Measurements from ENCODE around the gene ZNF3. TPM values are rescaled to one million over a fixed set of nuclear protein-coding genes. Genes with fewer than 3 reads are reported as not detected.
A peak's percentile ranks its signal among the peaks of the same experiment; 100 is the strongest.

Gene ZNF3
- polyA plus RNA-seq, 6 donors from 2014 or later = 14.6 to 34.4 (median 21.8) TPM

DNA sequence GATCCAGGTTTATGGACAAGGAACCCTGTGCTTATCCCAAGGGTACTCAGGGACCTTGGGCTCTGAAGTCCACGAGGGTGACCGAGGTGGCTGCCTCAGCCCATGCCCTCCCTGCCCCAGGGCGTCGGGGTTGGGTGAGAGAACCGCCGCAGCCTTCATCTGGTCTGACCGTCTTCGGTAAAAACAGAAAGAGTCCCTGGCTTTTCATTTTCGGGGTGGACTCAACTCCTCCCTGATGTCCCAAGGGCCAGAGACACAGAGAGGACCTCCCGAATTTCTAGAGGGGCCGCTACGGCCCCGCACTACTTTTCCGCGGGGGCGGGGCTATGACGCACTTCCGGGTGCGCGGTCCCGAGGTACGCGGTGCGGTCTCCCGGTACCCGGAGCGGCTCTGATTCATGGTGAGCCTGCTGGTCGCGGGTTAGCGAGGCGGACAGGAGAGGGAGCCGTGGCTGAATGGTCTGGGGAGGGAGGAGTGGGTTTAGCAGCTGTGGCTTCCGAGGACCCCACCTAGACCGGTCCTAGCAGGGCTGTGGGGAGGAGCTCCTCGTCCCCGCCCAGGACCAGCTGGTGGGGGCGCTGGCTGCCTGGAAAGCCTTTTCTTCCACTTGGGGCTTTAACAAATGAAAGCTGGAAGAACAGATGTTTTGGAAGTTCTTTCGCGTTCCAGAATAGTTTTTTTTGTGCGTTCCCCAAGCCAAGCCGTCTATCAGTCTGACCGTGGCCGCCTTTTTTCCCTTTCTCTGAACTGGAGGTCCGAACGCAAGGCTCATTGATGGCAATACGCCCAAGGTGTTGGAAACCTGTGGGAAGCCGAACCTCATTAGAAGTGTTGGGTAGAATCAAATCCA is 31.9 kb downstream of the ZNF3 start, which contains the start of gene ZSCAN21:
Gene ZSCAN21 (plus strand): TSS at position 334 of the 851 bp plus-strand sequence. CDS start 7,233 bp downstream, outside the sequence.
- H3K27ac Mint-ChIP-seq = peak within 1 kb of the TSS; percentile 94 to 99 (median 98)
- H3K4me3 Mint-ChIP-seq = peak within 1 kb of the TSS; percentile 84 to 99 (median 96)
- H3K9me3 Mint-ChIP-seq = no peaks in the 10 kb centered on the region
- DNase-seq = peak; percentile 83
- no peaks in the 10 kb centered on the region for H3K27me3 Mint-ChIP-seq
- H3K4me1 Mint-ChIP-seq = peaks cover 13 to 21% (median 19%) of the 10 kb centered on the region in 3 donors
- H3K36me3 Mint-ChIP-seq = no peaks in the 10 kb centered on the region
- peak; percentile 89 to 92 for ATAC-seq (ENCODE audit: low read depth in 2 of 2)

DNA sequence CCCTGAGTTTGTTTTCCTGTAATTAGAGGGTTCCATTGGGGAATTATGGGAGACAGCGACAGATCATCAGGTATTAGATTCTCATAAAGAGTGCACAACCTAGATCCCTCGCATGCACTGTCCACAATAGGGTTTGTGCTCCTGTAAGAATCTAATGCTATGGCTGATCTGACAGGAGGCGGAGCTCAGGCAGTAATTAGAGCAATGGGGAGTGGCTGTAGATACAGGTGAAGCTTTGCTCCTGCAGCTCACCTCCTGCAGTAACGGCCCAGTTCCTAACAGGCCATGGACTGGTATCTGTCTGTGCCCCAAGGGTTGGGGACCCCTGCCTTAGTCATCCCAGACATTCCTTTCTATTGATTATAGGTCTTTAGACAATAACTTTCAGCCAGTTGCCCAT is 32.8 kb downstream of the ZNF3 start:
- ATAC-seq (ENCODE audit: low read depth in 2 of 2) = no peak
- Mint-ChIP-seq H3K27ac (peak overlapping the region; percentile 50 to 98 (median 80)), H3K9me3 (no peaks in the 10 kb centered on the region), H3K4me1 (peaks cover 15 to 22% (median 20%) of the 10 kb centered on the region in 3 donors), H3K36me3 (no peaks in the 10 kb centered on the region), H3K4me3 (peak overlapping the region; percentile 17 to 99 (median 85)), H3K27me3 (no peaks in the 10 kb centered on the region)
- DNase-seq = no peak

DNA sequence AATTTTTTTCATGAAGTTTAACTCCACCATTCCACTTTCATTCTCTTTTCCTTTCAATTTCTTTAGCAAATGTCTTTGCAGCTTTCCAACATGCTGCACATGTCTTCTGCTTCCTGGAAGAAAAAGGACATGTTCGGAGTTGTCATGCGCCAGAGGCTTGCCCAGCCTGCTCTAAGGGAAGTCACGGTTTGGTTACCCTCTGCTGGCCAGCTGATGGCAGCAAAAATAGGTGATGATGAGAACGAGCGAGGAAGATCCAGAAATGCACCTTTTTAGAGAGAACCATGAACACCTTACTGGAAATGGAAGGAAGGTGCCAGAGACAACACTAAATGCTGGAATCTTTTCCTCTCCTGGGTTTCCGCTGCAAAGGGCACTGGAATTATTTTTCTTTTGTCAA is 36.8 kb downstream of the ZNF3 start:
- DNase-seq (no peak), ATAC-seq (ENCODE audit: low read depth in 2 of 2) (no peak)
- Mint-ChIP-seq H3K9me3 (no peaks in the 10 kb centered on the region), H3K4me1 (peaks cover 11 to 23% (median 19%) of the 10 kb centered on the region in 3 donors), H3K36me3 (no peaks in the 10 kb centered on the region), H3K27ac (peak overlapping the region in 1 of 6 donors; percentile 52), H3K4me3 (peak overlapping the region in 3 of 8 donors; percentile 11 to 58 (median 20)), H3K27me3 (no peaks in the 10 kb centered on the region)

DNA sequence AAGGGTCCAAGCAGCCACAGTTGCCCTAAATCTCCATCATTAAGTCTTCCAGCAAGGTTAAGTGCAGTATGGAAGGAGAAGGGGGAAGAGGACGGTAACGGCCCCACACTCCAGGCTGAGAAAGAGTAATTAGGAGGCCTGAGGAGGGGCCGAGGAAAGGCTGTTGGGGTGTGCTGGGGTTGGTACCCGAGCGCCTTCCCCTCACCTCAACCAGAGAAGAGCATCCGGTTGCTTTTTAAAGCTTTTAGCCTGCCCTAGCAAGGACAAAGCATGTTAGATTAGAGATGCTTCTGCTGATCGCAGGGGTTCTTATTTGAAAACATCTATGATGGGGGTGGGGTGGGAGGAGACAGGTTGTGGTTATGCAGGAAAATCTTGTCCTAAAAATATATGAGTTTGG is 40.9 kb downstream of the ZNF3 start:
- H3K36me3 Mint-ChIP-seq = no peaks in the 10 kb centered on the region
- no peaks in the 10 kb centered on the region for H3K27me3 Mint-ChIP-seq
- H3K4me3 Mint-ChIP-seq = no peak overlapping the region
- no peaks in the 10 kb centered on the region for H3K9me3 Mint-ChIP-seq
- peak overlapping the region in 2 of 6 donors; percentile 28 to 86 for H3K27ac Mint-ChIP-seq
- DNase-seq (no peak), ATAC-seq (ENCODE audit: low read depth in 2 of 2) (no peak)
- H3K4me1 Mint-ChIP-seq = peaks cover 8 to 20% (median 17%) of the 10 kb centered on the region in 3 donors

DNA sequence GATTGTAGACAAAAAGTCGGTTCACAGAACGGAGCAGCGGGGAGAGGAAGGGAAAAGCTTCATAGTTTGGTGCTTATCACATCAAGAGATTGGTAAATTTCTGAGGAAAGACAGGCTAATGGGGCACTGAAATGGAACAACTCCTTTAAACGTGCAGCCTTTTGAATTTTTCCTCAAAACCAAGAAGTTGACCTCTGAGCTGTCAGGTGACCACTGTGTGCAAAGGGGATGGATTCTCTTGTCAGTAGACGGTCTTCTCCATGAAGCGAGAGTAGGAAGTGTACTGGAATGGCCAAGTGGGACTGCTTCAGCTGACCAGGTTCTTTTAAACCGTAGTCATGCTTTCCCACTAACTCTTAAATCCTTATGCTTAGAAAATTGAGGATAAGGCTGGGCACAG is 43.2 kb downstream of the ZNF3 start:
- H3K36me3 Mint-ChIP-seq = peaks cover 5 to 7% of the 10 kb centered on the region in 2 donors
- H3K27ac Mint-ChIP-seq = no peak overlapping the region
- no peak overlapping the region for H3K4me3 Mint-ChIP-seq
- no peak for ATAC-seq (ENCODE audit: low read depth in 2 of 2)
- H3K4me1 Mint-ChIP-seq = peaks cover 4 to 16% (median 13%) of the 10 kb centered on the region in 3 donors
- no peaks in the 10 kb centered on the region for H3K9me3 Mint-ChIP-seq
- DNase-seq = no peak
- no peaks in the 10 kb centered on the region for H3K27me3 Mint-ChIP-seq

DNA sequence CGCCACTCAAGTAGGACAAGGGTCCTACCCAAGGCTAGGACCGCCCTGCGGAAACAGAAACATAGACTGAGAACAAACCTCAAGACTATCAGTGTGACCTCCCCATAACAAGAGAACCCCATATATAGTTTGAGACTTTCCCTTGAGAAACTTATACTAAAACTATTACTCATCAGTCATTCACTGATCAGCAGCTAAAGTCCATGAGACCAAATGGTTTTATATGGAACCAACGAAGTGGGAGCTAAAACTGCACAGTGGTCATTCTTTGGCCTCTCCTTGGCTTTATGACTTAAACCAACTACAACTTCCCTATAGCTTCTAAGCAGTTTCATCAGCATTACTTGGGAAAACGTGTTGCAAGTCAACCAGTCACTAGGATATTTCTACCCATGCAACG is 45.6 kb downstream of the ZNF3 start:
- Mint-ChIP-seq H3K4me3 (no peak overlapping the region), H3K27ac (no peak overlapping the region), H3K36me3 (peaks cover 6 to 26% of the 10 kb centered on the region in 2 donors), H3K27me3 (no peaks in the 10 kb centered on the region), H3K9me3 (no peaks in the 10 kb centered on the region), H3K4me1 (peaks cover 8 to 9% (median 9%) of the 10 kb centered on the region in 3 donors)
- no peak for DNase-seq
- no peak for ATAC-seq (ENCODE audit: low read depth in 2 of 2)

DNA sequence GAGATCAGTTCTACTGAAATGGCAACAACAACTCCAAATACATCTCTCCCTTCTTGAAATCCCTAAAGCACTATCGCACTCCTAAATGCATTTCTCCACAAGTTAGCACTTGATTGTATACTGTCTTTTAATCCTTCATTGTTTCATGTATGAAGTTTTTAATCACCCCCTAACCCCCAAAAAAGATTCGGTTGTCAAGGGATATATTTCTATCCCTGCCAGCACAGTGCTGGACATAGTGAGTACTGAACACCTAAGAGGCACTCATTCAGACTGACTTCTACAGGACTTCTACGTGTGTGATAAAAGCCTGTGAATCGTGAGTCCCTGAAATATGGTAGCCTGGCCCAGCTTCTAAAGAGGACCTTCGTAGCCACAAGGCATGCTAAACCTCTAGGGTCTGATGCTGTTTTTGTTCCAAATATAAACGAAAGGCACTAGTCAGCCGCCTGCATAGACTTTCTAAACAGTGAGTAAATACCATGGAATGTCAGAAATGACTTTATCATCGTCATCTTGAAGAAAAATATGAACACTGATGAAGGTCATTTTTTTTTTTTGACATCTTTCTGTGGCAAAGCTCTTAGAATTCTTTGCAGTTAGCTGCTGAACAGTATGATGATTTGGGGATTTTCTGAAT is 46.5 kb downstream of the ZNF3 start:
- no peak for ATAC-seq (ENCODE audit: low read depth in 2 of 2)
- DNase-seq = no peak
- Mint-ChIP-seq H3K36me3 (peaks cover 10 to 35% of the 10 kb centered on the region in 2 donors), H3K27me3 (no peaks in the 10 kb centered on the region), H3K4me3 (no peak overlapping the region), H3K4me1 (peaks cover 0 to 5% (median under 1%) of the 10 kb centered on the region in 3 donors), H3K9me3 (no peaks in the 10 kb centered on the region), H3K27ac (no peak overlapping the region)

DNA sequence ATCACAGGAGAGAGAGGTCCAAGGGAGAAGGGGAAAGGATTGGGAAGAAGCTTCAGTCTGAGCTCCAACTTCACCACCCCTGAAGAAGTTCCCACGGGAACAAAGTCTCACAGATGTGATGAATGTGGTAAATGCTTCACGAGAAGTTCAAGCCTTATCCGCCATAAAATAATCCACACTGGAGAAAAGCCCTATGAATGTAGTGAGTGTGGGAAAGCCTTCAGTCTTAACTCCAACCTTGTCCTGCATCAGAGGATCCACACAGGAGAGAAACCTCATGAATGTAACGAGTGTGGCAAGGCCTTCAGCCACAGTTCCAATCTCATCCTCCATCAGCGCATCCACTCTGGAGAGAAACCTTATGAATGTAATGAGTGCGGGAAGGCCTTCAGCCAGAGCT is 48.0 kb downstream of the ZNF3 start:
- Mint-ChIP-seq H3K27ac (peak overlapping the region in 2 of 6 donors; percentile 64 to 73), H3K4me1 (peaks cover 0 to 5% (median 0%) of the 10 kb centered on the region in 3 donors), H3K9me3 (no peaks in the 10 kb centered on the region), H3K4me3 (no peak overlapping the region), H3K36me3 (peaks cover 10 to 38% of the 10 kb centered on the region in 2 donors), H3K27me3 (no peaks in the 10 kb centered on the region)
- ATAC-seq (ENCODE audit: low read depth in 2 of 2) = no peak
- no peak for DNase-seq

DNA sequence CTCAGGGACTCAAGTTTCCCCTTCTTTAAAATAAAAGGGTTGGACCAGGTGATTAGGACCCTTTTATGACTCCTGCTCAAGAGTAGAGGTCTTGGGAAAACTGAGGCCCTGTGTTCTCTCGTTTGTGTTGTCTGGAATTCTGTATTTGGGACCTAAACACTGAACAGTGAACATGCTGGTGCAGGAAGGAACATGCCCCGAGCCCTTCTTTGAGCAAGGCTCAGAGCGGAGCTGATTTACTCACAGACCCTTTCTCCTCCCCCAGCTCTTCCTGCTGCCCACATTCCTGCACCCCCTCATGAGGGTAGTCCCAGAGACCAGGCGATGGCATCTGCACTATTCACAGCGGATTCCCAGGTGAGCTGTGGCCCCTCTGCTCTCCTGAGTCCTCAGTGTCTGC is 51.9 kb downstream of the ZNF3 start:
- ATAC-seq (ENCODE audit: low read depth in 2 of 2) = no peak
- H3K27me3 Mint-ChIP-seq = no peaks in the 10 kb centered on the region
- H3K9me3 Mint-ChIP-seq = no peaks in the 10 kb centered on the region

DNA sequence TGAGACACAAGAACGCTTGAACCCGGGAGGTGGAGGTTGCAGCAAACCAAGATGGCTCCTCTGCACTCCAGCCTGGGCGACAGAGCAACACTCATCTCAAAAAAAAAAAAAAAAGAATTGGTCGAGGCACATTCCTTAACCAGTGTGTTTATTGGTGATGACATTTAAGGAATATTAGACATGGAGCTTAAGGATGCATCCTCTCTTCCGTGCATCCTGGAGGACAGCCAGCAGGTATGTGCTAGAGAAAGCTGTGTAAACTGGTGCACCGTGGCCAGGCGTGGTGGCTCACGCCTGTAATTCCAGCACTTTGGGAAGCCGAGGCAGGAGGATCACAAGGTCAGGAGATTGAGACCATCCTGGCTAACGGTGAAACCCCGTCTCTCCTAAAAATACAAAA is 54.3 kb downstream of the ZNF3 start:
- H3K27ac Mint-ChIP-seq = peak overlapping the region in 1 of 6 donors; percentile 41
- peaks cover 0 to 1% (median 0%) of the 10 kb centered on the region in 3 donors for H3K4me1 Mint-ChIP-seq
- no peaks in the 10 kb centered on the region for H3K27me3 Mint-ChIP-seq
- no peak overlapping the region for H3K4me3 Mint-ChIP-seq
- DNase-seq (no peak), ATAC-seq (ENCODE audit: low read depth in 2 of 2) (no peak)
- peaks cover 5 to 27% of the 10 kb centered on the region in 2 donors for H3K36me3 Mint-ChIP-seq
- H3K9me3 Mint-ChIP-seq = no peaks in the 10 kb centered on the region

More for the DNA sequence above, 51.9 kb downstream of the ZNF3 start:
- no peak overlapping the region for H3K4me3 Mint-ChIP-seq
- no peak for DNase-seq
- peaks cover 0 to 5% (median 0%) of the 10 kb centered on the region in 3 donors for H3K4me1 Mint-ChIP-seq
- H3K27ac Mint-ChIP-seq = peak overlapping the region in 1 of 6 donors; percentile 75
- H3K36me3 Mint-ChIP-seq = peaks cover 6 to 38% of the 10 kb centered on the region in 2 donors

DNA sequence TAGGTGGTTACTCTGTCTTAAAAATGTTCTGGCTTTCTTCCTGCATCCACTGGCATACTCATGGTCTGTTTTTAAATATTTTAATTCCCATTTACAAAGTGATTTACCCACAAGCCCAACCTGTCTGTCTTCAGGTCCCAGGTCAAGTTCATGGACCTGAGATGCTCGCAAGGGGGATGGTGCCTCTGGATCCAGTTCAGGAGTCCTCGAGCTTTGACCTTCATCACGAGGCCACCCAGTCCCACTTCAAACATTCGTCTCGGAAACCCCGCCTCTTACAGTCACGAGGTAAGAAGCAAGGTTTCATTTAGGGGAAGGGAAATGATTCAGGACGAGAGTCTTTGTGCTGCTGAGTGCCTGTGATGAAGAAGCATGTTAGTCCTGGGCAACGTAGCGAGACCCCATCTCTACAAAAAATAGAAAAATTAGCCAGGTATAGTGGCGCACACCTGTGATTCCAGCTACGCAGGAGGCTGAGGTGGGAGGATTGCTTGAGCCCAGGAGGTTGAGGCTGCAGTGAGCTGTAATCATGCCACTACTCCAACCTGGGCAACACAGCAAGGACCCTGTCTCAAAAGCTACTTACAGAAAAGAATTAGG is 57.4 kb downstream of the ZNF3 start:
- Mint-ChIP-seq H3K9me3 (no peaks in the 10 kb centered on the region), H3K4me1 (peaks cover 9 to 15% (median 13%) of the 10 kb centered on the region in 3 donors), H3K36me3 (peaks cover 0 to 7% of the 10 kb centered on the region in 2 donors), H3K27me3 (no peaks in the 10 kb centered on the region), H3K4me3 (peak overlapping the region in 1 of 8 donors; percentile 47), H3K27ac (no peak overlapping the region)
- DNase-seq (no peak), ATAC-seq (ENCODE audit: low read depth in 2 of 2) (no peak)

DNA sequence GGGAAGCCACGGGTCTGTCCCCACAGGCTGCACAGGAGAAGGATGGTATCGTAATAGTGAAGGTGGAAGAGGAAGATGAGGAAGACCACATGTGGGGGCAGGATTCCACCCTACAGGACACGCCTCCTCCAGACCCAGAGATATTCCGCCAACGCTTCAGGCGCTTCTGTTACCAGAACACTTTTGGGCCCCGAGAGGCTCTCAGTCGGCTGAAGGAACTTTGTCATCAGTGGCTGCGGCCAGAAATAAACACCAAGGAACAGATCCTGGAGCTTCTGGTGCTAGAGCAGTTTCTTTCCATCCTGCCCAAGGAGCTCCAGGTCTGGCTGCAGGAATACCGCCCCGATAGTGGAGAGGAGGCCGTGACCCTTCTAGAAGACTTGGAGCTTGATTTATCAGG is 58.0 kb downstream of the ZNF3 start:
- DNase-seq (no peak), ATAC-seq (ENCODE audit: low read depth in 2 of 2) (no peak)
- Mint-ChIP-seq H3K4me3 (no peak overlapping the region), H3K27ac (peak overlapping the region in 2 of 6 donors; percentile 26 to 48), H3K27me3 (no peaks in the 10 kb centered on the region), H3K9me3 (no peaks in the 10 kb centered on the region), H3K36me3 (peaks cover 0 to 7% of the 10 kb centered on the region in 2 donors), H3K4me1 (peaks cover 9 to 21% (median 13%) of the 10 kb centered on the region in 3 donors)

DNA sequence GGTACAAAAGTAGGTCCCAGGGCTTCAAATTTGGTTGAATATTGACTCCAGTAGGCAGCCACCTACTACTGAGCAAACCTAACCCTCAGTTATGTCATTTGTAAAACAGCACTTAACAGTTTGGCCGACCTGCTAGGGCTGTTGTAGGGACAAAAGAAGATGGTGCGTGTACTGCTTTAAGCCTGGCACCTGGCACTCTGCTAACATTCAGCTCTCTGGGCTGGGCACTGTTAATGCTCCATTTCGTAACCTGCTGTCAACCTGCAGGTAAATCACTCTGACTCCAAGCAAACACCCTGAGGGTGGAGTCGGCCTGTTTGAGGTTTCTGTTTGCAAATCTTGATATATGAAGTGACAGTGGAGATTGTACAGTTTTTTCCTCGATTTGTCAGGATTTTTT is 58.9 kb downstream of the ZNF3 start:
- ATAC-seq (ENCODE audit: low read depth in 2 of 2) (no peak), DNase-seq (no peak)
- H3K27ac Mint-ChIP-seq = no peak overlapping the region
- peaks cover 14 to 24% (median 17%) of the 10 kb centered on the region in 3 donors for H3K4me1 Mint-ChIP-seq
- H3K9me3 Mint-ChIP-seq = no peaks in the 10 kb centered on the region
- H3K27me3 Mint-ChIP-seq = no peaks in the 10 kb centered on the region
- peaks cover 0 to 7% of the 10 kb centered on the region in 2 donors for H3K36me3 Mint-ChIP-seq
- H3K4me3 Mint-ChIP-seq = no peak overlapping the region

Data from naive B cell (primary cell).